AG08395 (cell line): ENCODE results near the gene SCAMP2.
"Not testable (repeated sequence)": the region's sequence is repeated elsewhere in the genome, so short reads cannot be mapped to it uniquely, and the experiment has no call there.

ENCODE experiments used
- DNase-seq: peaks from one replicate; pipeline ENCODE4 v3.0.0; 2012; ENCODE audit warnings: mixed read lengths, low spot score

The SCAMP2 gene

GRCh38 chr15:74873036-74873755, at the start of gene SCAMP2:
Gene SCAMP2 (minus strand): TSS chr15:74873365. CDS start chr15:74873255, 110 bp downstream.
- DNase-seq: peak; percentile 98

- no peak for DNase-seq
Measured at GRCh38 chr15:74920456-74920855, 47.3 kb upstream of the SCAMP2 start.

GRCh38 chr15:74917676-74918075, 44.5 kb upstream of the SCAMP2 start:
- DNase-seq: no peak

- DNase-seq: not testable (repeated sequence)
Measured at GRCh38 chr15:74913799-74914198, 40.6 kb upstream of the SCAMP2 start.

- no peak for DNase-seq
Measured at GRCh38 chr15:74913041-74913440, 39.9 kb upstream of the SCAMP2 start.

- no peak for DNase-seq
Measured at GRCh38 chr15:74908635-74909034, 35.5 kb upstream of the SCAMP2 start.

- peak; percentile 9 for DNase-seq
Measured at GRCh38 chr15:74907163-74907870, 34.2 kb upstream of the SCAMP2 start.

- peak; percentile 99 for DNase-seq
Measured at GRCh38 chr15:74906450-74907162, 33.4 kb upstream of the SCAMP2 start, which contains the start of gene FAM219B. Gene FAM219B (minus strand): TSS chr15:74906851. CDS start chr15:74906800, 51 bp downstream.

- no peak for DNase-seq
Measured at GRCh38 chr15:74906067-74906449, 32.9 kb upstream of the SCAMP2 start.

GRCh38 chr15:74904190-74904805, 31.1 kb upstream of the SCAMP2 start:
- DNase-seq: no peak

GRCh38 chr15:74903676-74904075, 30.5 kb upstream of the SCAMP2 start:
- DNase-seq: no peak

- no peak for DNase-seq
Measured at GRCh38 chr15:74902295-74903075, 29.3 kb upstream of the SCAMP2 start.

GRCh38 chr15:74901612-74902063, 28.5 kb upstream of the SCAMP2 start:
- DNase-seq: peak; percentile 85

- no peak for DNase-seq
Measured at GRCh38 chr15:74897300-74897701, 24.1 kb upstream of the SCAMP2 start.

- no peak for DNase-seq
Measured at GRCh38 chr15:74896316-74896715, 23.2 kb upstream of the SCAMP2 start.

GRCh38 chr15:74895830-74896229, 22.7 kb upstream of the SCAMP2 start:
- no peak for DNase-seq

GRCh38 chr15:74894383-74894782, 21.2 kb upstream of the SCAMP2 start:
- DNase-seq: not testable (repeated sequence)

- DNase-seq: no peak
Measured at GRCh38 chr15:74893627-74894026, 20.5 kb upstream of the SCAMP2 start.

- no peak for DNase-seq
Measured at GRCh38 chr15:74892931-74893330, 19.8 kb upstream of the SCAMP2 start.

- no peak for DNase-seq
Measured at GRCh38 chr15:74892313-74892712, 19.1 kb upstream of the SCAMP2 start.

GRCh38 chr15:74891469-74891868, 18.3 kb upstream of the SCAMP2 start:
- DNase-seq: no peak

- DNase-seq: no peak
Measured at GRCh38 chr15:74890665-74890960, 17.4 kb upstream of the SCAMP2 start.
